Measurements from ENCODE around the gene TACR2. TPM values are rescaled to one million over a fixed set of nuclear protein-coding genes. Genes with fewer than 3 reads are reported as not detected.

Gene TACR2
- total and polyA plus RNA-seq, 2 donors = 0.05 to 0.30 TPM

- H3K4me1 ChIP-seq (ENCODE audit: control insufficient read depth in 2 of 2, insufficient read depth in 2 of 2, low read length in 2 of 2) = peaks cover 0 to 3% of the 10 kb centered on the region in 2 donors
- WGBS = 97% methylated on average over 6 of the region's 6 CpGs
- no peaks in the 10 kb centered on the region for H3K27me3 ChIP-seq (ENCODE audit: control insufficient read depth in 2 of 2, insufficient read depth in 1 of 2, low read length in 1 of 2)
- no peak for DNase-seq (ENCODE audit: low read depth in 6 of 9, low spot score in 9 of 9)
- H3K4me3 ChIP-seq (ENCODE audit: low read length in 2 of 2) = no peak overlapping the region
- no peak overlapping the region for H3K27ac ChIP-seq (ENCODE audit: low read depth in 1 of 2, low read length in 1 of 2)
- H3K36me3 ChIP-seq (ENCODE audit: control insufficient read depth in 2 of 2, insufficient read depth in 2 of 2, low read length in 1 of 2) = peaks cover 42 to 47% of the 10 kb centered on the region in 2 donors
- peaks cover 0 to under 1% of the 10 kb centered on the region in 2 donors for H3K9me3 ChIP-seq (ENCODE audit: control insufficient read depth in 2 of 2, insufficient read depth in 1 of 2, low read length in 1 of 2)
These were observed 14.3 kb downstream of the TACR2 start for GRCh38 chr10:69402386-69402785.

- peaks cover 51 to 56% of the 10 kb centered on the region in 2 donors for H3K36me3 ChIP-seq (ENCODE audit: control insufficient read depth in 2 of 2, insufficient read depth in 2 of 2, low read length in 1 of 2)
- WGBS = 99% methylated on average over 11 of the region's 11 CpGs
These were observed 15.3 kb downstream of the TACR2 start for GRCh38 chr10:69401416-69401815.

GRCh38 chr10:69400936-69401335 is 15.8 kb downstream of the TACR2 start:
- H3K36me3 ChIP-seq (ENCODE audit: control insufficient read depth in 2 of 2, insufficient read depth in 2 of 2, low read length in 1 of 2) = peaks cover 53 to 56% of the 10 kb centered on the region in 2 donors
- H3K9me3 ChIP-seq (ENCODE audit: control insufficient read depth in 2 of 2, insufficient read depth in 1 of 2, low read length in 1 of 2) = no peaks in the 10 kb centered on the region
- H3K27ac ChIP-seq (ENCODE audit: low read depth in 1 of 2, low read length in 1 of 2) = no peak overlapping the region
- no peaks in the 10 kb centered on the region for H3K4me1 ChIP-seq (ENCODE audit: control insufficient read depth in 2 of 2, insufficient read depth in 2 of 2, low read length in 2 of 2)
- 93% methylated on average over 23 of the region's 23 CpGs for WGBS
- DNase-seq (ENCODE audit: low read depth in 6 of 9, low spot score in 9 of 9) = no peak
- H3K27me3 ChIP-seq (ENCODE audit: control insufficient read depth in 2 of 2, insufficient read depth in 1 of 2, low read length in 1 of 2) = no peaks in the 10 kb centered on the region
- no peak overlapping the region for H3K4me3 ChIP-seq (ENCODE audit: low read length in 2 of 2)

More at GRCh38 chr10:69401416-69401815, 15.3 kb downstream of the TACR2 start:
- Histone ChIP-seq H3K4me1 (ENCODE audit: control insufficient read depth in 2 of 2, insufficient read depth in 2 of 2, low read length in 2 of 2) (peaks cover 0 to 3% of the 10 kb centered on the region in 2 donors), H3K4me3 (ENCODE audit: low read length in 2 of 2) (no peak overlapping the region), H3K27ac (ENCODE audit: low read depth in 1 of 2, low read length in 1 of 2) (no peak overlapping the region), H3K9me3 (ENCODE audit: control insufficient read depth in 2 of 2, insufficient read depth in 1 of 2, low read length in 1 of 2) (no peaks in the 10 kb centered on the region), H3K27me3 (ENCODE audit: control insufficient read depth in 2 of 2, insufficient read depth in 1 of 2, low read length in 1 of 2) (no peaks in the 10 kb centered on the region)
- DNase-seq (ENCODE audit: low read depth in 6 of 9, low spot score in 9 of 9) = no peak

GRCh38 chr10:69398466-69398865 is 18.3 kb downstream of the TACR2 start:
- Histone ChIP-seq H3K36me3 (ENCODE audit: control insufficient read depth in 2 of 2, insufficient read depth in 2 of 2, low read length in 1 of 2) (peaks cover 64 to 77% of the 10 kb centered on the region in 2 donors), H3K4me1 (ENCODE audit: control insufficient read depth in 2 of 2, insufficient read depth in 2 of 2, low read length in 2 of 2) (no peaks in the 10 kb centered on the region), H3K9me3 (ENCODE audit: control insufficient read depth in 2 of 2, insufficient read depth in 1 of 2, low read length in 1 of 2) (no peaks in the 10 kb centered on the region), H3K4me3 (ENCODE audit: low read length in 2 of 2) (no peak overlapping the region), H3K27me3 (ENCODE audit: control insufficient read depth in 2 of 2, insufficient read depth in 1 of 2, low read length in 1 of 2) (no peaks in the 10 kb centered on the region), H3K27ac (ENCODE audit: low read depth in 1 of 2, low read length in 1 of 2) (peak overlapping the region in 1 of 2 donors; percentile 18)
- DNase-seq (ENCODE audit: low read depth in 6 of 9, low spot score in 9 of 9) = no peak
- WGBS = 97% methylated on average over 16 of the region's 16 CpGs

GRCh38 chr10:69397972-69398371 is 18.7 kb downstream of the TACR2 start:
- no peaks in the 10 kb centered on the region for H3K4me1 ChIP-seq (ENCODE audit: control insufficient read depth in 2 of 2, insufficient read depth in 2 of 2, low read length in 2 of 2)
- H3K27ac ChIP-seq (ENCODE audit: low read depth in 1 of 2, low read length in 1 of 2) = no peak overlapping the region
- H3K36me3 ChIP-seq (ENCODE audit: control insufficient read depth in 2 of 2, insufficient read depth in 2 of 2, low read length in 1 of 2) = peaks cover 67 to 81% of the 10 kb centered on the region in 2 donors
- H3K9me3 ChIP-seq (ENCODE audit: control insufficient read depth in 2 of 2, insufficient read depth in 1 of 2, low read length in 1 of 2) = no peaks in the 10 kb centered on the region
- no peaks in the 10 kb centered on the region for H3K27me3 ChIP-seq (ENCODE audit: control insufficient read depth in 2 of 2, insufficient read depth in 1 of 2, low read length in 1 of 2)
- H3K4me3 ChIP-seq (ENCODE audit: low read length in 2 of 2) = no peak overlapping the region
- WGBS = 97% methylated on average over 1 of the region's 1 CpG
- DNase-seq (ENCODE audit: low read depth in 6 of 9, low spot score in 9 of 9) = no peak

GRCh38 chr10:69394020-69394419 is 22.7 kb downstream of the TACR2 start:
- WGBS = 98% methylated on average over 1 of the region's 1 CpG
- no peak overlapping the region for H3K27ac ChIP-seq (ENCODE audit: low read depth in 1 of 2, low read length in 1 of 2)
- H3K36me3 ChIP-seq (ENCODE audit: control insufficient read depth in 2 of 2, insufficient read depth in 2 of 2, low read length in 1 of 2) = peaks cover 62 to 83% of the 10 kb centered on the region in 2 donors
- no peaks in the 10 kb centered on the region for H3K27me3 ChIP-seq (ENCODE audit: control insufficient read depth in 2 of 2, insufficient read depth in 1 of 2, low read length in 1 of 2)
- DNase-seq (ENCODE audit: low read depth in 6 of 9, low spot score in 9 of 9) = no peak
- H3K9me3 ChIP-seq (ENCODE audit: control insufficient read depth in 2 of 2, insufficient read depth in 1 of 2, low read length in 1 of 2) = no peaks in the 10 kb centered on the region
- peaks cover 4 to 24% of the 10 kb centered on the region in 2 donors for H3K4me1 ChIP-seq (ENCODE audit: control insufficient read depth in 2 of 2, insufficient read depth in 2 of 2, low read length in 2 of 2)
- no peak overlapping the region for H3K4me3 ChIP-seq (ENCODE audit: low read length in 2 of 2)

GRCh38 chr10:69392481-69393000 is 24.2 kb downstream of the TACR2 start:
- H3K9me3 ChIP-seq (ENCODE audit: control insufficient read depth in 2 of 2, insufficient read depth in 1 of 2, low read length in 1 of 2) = no peaks in the 10 kb centered on the region
- no peaks in the 10 kb centered on the region for H3K27me3 ChIP-seq (ENCODE audit: control insufficient read depth in 2 of 2, insufficient read depth in 1 of 2, low read length in 1 of 2)
- peak overlapping the region in 1 of 2 donors; percentile 37 for H3K27ac ChIP-seq (ENCODE audit: low read depth in 1 of 2, low read length in 1 of 2)
- DNase-seq (ENCODE audit: low read depth in 6 of 9, low spot score in 9 of 9) = peak; percentile 71 to 93 (median 87)
- 17% methylated on average over 7 of the region's 7 CpGs for WGBS
- H3K4me1 ChIP-seq (ENCODE audit: control insufficient read depth in 2 of 2, insufficient read depth in 2 of 2, low read length in 2 of 2) = peaks cover 4 to 24% of the 10 kb centered on the region in 2 donors
- no peak overlapping the region for H3K4me3 ChIP-seq (ENCODE audit: low read length in 2 of 2)
- H3K36me3 ChIP-seq (ENCODE audit: control insufficient read depth in 2 of 2, insufficient read depth in 2 of 2, low read length in 1 of 2) = peaks cover 62 to 83% of the 10 kb centered on the region in 2 donors

GRCh38 chr10:69391158-69391557 is 25.6 kb downstream of the TACR2 start:
- H3K36me3 ChIP-seq (ENCODE audit: control insufficient read depth in 2 of 2, insufficient read depth in 2 of 2, low read length in 1 of 2) = peaks cover 63 to 85% of the 10 kb centered on the region in 2 donors

GRCh38 chr10:69389827-69390490 is 26.8 kb downstream of the TACR2 start:
- peaks cover 69 to 90% of the 10 kb centered on the region in 2 donors for H3K36me3 ChIP-seq (ENCODE audit: control insufficient read depth in 2 of 2, insufficient read depth in 2 of 2, low read length in 1 of 2)
- H3K27me3 ChIP-seq (ENCODE audit: control insufficient read depth in 2 of 2, insufficient read depth in 1 of 2, low read length in 1 of 2) = no peaks in the 10 kb centered on the region
- WGBS = 78% methylated on average over 8 of the region's 8 CpGs
- no peaks in the 10 kb centered on the region for H3K9me3 ChIP-seq (ENCODE audit: control insufficient read depth in 2 of 2, insufficient read depth in 1 of 2, low read length in 1 of 2)
- peaks cover 4 to 24% of the 10 kb centered on the region in 2 donors for H3K4me1 ChIP-seq (ENCODE audit: control insufficient read depth in 2 of 2, insufficient read depth in 2 of 2, low read length in 2 of 2)
- H3K4me3 ChIP-seq (ENCODE audit: low read length in 2 of 2) = no peak overlapping the region
- DNase-seq (ENCODE audit: low read depth in 6 of 9, low spot score in 9 of 9) = peak in 3 of 9 donors; percentile 36 to 59 (median 42)
- peak overlapping the region in 1 of 2 donors; percentile 66 for H3K27ac ChIP-seq (ENCODE audit: low read depth in 1 of 2, low read length in 1 of 2)

More at GRCh38 chr10:69391158-69391557, 25.6 kb downstream of the TACR2 start:
- Histone ChIP-seq H3K27me3 (ENCODE audit: control insufficient read depth in 2 of 2, insufficient read depth in 1 of 2, low read length in 1 of 2) (no peaks in the 10 kb centered on the region), H3K27ac (ENCODE audit: low read depth in 1 of 2, low read length in 1 of 2) (no peak overlapping the region), H3K9me3 (ENCODE audit: control insufficient read depth in 2 of 2, insufficient read depth in 1 of 2, low read length in 1 of 2) (no peaks in the 10 kb centered on the region), H3K4me3 (ENCODE audit: low read length in 2 of 2) (no peak overlapping the region), H3K4me1 (ENCODE audit: control insufficient read depth in 2 of 2, insufficient read depth in 2 of 2, low read length in 2 of 2) (peaks cover 4 to 24% of the 10 kb centered on the region in 2 donors)
- 96% methylated on average over 6 of the region's 6 CpGs for WGBS
- no peak for DNase-seq (ENCODE audit: low read depth in 6 of 9, low spot score in 9 of 9)

All from thymus (tissue), 11 donors.